Stimulated activated naive CD4-positive, alpha-beta T cell treated with Interleukin-2 at 50 U/mL for 16 hours (primary cell): ENCODE data around the gene POFUT2.

Experiments
- DNase-seq: peaks from one replicate; lab custom pipeline; 2025; lab: John Stamatoyannopoulos, UW

POFUT2 gene, protein sequence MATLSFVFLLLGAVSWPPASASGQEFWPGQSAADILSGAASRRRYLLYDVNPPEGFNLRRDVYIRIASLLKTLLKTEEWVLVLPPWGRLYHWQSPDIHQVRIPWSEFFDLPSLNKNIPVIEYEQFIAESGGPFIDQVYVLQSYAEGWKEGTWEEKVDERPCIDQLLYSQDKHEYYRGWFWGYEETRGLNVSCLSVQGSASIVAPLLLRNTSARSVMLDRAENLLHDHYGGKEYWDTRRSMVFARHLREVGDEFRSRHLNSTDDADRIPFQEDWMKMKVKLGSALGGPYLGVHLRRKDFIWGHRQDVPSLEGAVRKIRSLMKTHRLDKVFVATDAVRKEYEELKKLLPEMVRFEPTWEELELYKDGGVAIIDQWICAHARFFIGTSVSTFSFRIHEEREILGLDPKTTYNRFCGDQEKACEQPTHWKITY

GRCh38 chr21:45287438-45288391 lies at the start of gene POFUT2:
POFUT2 (minus strand) TSS chr21:45287895; CDS start chr21:45287871, 24 bp downstream.
- DNase-seq: peak; percentile 95

DNA sequence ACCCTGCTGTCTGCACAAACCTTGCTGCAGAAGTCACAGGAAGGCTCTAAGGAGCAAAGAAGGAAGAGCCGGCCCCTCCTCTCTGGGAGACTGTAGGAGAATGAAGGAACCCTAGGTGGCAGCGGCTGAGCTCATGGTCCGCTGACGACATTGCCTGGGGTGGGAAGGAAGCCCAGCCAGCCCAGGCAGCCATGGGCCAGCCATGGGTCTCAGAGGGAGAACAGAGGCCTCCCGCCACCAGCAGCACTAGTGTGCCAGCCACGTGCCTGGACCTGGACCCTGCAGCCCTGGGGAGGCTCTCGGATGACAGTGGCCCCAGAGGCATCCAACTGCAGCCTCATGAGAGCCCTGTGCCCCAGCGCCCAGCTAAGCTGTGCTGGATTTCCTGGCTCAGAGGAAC lies 49.2 kb upstream of the POFUT2 start:
- DNase-seq: no peak

DNA sequence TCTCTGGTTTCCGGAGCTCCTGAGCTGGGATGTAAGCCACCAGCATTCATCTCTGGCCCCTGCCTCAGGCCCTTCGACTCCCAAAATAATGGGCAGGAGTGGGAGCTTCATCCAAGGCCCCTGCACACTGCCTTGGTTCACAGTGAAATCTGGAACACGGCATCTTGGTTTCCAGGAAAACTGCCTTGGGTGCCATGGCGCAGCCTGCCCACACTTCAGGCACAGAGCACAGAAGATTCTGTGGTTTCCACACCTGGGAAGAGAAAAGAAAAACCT lies 48.8 kb upstream of the POFUT2 start:
- DNase-seq: no peak

DNA sequence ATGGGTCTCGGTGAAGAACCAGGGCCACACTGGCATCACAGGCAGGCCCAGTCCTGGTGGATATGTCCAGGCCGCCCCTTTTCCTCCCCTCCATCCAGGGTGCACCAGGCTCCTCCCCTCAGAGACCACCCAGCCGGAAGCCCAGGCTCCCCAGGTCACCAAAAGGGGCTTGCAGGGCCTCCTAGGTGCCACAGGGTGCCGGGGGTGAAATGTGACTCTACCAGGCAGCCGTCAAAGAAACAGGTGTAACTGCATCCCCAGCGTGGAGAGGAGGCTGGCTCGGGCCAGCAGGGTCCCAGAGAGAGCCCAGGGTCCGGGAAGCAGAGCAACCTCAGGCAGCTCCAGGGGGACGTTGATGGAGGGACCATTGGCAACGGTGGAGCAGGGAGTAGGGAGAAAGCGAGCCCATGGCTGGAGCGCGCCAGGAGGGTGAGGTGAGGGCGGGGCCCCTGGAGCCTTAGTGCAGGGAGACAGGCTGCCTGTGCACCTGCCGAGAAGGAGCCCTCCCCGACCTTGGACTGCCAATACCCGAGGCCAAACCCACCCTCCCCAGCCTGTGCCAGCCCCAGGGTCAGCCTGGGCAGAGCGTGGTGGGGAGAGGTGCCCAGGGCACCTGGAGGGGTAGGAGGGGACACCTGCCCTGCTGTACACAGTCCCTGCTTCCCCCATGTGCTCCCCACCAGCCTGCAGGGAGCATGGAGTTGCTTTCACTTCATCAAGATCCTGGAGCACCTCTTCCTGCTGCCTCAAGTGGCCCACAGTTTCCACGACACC lies 48.3 kb upstream of the POFUT2 start:
- no peak for DNase-seq

DNA sequence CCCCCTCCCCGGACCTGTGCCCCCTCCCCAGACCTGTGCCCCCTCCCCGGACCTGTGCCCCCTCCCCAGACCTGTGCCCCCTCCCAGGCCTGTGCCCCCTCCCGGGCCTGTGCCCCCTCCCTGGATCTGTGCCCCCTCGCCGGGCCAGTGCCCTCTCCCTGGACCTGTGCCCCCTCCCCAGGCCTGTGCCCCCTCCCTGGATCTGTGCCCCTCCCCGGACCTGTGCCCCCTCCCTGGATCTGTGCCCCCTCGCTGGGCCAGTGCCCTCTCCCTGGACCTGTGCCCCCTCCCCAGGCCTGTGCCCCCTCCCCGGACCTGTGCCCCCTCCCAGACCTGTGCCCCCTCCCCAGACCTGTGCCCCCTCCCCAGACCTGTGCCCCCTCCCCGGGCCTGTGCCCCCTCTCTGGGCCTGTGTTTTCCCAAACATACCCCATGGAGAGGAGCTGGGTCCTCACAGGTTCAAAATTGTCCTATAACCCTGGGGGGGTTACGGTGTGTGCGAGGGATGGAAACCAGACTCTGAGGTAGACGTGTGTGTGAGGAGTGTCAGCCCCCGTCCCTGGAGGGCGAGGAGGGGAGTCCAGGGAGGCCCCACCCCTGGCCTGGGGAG lies 47.6 kb upstream of the POFUT2 start:
- no peak for DNase-seq

- no peak for DNase-seq
These were observed 46.9 kb upstream of the POFUT2 start for GRCh38 chr21:45334591-45335081.

DNA sequence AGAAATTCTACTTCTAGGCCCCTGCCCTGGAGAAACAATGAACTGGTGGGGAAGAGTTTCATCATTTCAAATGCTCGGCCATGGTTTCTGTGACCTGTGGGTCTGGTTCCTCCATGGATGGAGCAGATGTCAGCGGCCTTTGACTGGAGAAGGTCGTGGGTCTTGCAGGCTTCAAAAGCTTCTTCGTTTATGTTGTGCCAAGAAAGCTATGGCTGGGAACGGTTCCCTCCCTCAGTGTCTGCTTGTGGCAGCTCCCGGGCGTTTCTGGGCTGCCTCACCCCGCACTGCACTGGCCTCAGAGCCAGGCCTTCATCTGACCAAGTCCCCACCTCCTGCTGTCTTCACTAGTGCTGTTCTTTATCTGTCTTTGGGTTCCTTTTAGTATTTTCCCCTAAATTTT lies 46.4 kb upstream of the POFUT2 start:
- DNase-seq: no peak

- no peak for DNase-seq
These were observed 46.0 kb upstream of the POFUT2 start for GRCh38 chr21:45333583-45334121.

DNA sequence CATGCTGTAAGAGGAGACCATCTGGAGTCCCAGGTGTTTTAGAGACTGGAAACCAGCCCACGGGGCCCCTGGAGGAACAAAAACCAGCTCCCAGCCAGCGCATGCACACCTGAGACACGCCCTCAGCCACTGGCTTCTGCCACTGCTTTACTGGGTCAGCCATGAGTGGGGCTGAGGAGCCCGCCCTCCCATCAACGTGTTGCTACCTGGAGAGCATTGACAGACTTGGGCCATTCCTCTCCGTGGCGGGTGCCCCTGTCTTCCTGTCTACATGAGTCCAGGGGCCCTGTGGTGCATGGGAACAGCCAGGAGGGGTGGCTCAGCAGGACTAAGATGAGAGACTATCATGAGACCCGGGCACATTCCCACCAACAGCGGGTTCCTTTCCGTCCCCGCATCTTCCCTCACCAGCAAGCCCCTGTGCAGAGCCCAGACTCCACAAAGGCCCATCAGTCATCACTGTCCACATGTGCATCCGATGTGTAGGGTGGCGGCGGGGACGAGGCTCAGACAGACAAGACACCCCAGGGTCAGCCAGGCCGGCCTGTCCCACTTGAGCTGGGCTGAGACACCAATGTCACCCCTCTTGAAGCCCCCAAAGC lies 45.4 kb upstream of the POFUT2 start:
- no peak for DNase-seq

- no peak for DNase-seq
These were observed 44.7 kb upstream of the POFUT2 start for GRCh38 chr21:45332415-45332814.

DNA sequence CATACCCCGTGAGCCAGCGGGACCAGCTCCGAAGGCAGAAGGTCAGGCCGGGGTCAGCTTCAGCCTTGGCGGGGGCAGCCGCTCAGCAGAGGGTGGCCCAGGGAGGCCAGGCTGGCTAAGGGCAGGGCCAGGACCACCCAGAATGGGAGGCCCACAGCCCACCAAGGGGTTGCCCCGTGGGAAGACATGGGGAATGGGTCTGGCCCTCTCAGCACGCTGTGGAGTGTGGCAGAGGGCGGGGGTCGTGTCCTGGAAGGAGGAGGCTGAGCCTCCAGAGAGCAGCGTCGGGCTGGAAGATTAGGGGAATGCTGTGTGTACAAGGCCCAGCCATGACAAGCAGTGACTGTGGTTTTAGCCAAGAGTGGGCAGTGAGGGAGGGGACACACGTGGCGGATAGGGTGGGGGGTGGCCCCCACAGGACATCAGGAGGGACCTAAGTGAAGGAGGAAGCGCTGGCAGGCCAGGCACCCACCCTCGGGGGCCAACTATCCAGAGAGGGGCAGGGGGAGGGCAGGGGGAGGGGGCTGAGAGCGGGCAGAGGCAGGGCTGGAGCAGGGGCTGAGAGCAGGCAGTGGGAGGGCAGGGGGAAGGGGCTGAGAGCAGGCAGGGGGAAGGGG lies 43.9 kb upstream of the POFUT2 start:
- DNase-seq: no peak

DNA sequence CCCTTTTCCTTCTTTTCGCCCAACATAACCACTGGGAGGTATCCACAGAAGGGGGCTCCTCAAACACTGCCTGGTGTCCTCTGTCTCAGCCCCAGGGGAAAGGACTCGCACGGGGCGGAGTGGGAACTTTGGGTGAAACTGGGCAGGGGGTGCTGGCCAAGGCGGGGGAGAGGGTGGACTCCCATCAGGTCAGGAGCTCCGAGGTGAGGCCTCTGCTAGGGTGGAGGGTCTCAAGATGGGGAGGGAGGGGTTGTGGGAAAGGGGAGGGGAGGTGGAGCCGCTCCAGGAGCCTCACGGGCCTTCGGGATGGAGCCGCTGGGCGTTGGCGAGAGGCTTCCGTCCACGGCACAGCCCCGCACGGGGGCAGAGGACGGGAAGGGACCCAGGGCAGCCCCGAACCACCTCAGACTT lies 43.2 kb upstream of the POFUT2 start:
- DNase-seq: no peak

GRCh38 chr21:45330075-45330781 lies 42.5 kb upstream of the POFUT2 start:
- no peak for DNase-seq

DNA sequence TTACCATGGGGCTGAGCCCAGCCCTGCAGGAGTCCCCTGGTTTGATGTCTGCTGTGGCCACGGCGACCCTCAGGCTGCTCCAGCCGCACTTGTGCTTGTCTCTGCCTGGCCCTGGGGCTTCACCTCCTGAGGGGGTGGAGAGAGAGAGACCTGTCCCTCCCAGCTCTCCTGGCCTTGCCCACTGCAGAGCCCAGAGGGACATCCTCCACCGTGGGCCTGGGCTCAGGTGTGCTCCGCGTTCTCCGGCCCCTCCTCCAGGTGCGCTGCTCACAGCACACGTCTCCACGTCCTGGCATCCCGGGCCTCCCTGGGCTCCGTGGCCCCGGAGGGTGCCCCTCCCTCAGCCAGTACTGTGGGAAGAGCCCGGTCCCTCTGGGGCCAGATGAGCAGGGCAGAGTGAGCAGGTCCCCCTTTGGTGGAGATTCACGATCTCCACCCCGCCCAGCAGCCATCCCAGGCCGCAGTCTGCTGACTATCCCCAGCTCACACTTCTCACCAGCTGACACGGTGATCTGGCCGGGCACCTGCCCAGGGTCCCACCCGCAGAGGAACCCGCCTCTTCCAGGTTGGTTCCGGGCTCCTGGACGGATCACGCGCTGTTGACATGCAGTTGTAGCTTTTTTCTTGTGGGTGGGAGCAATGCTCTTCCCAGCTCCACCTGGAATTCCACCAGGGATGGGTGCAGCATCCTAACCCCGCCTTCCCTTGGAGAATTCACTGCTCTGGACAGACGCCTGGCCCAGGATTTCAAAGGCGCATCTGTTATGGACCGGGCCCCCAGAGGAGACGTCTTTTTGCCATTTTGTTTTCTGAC lies 41.8 kb upstream of the POFUT2 start:
- no peak for DNase-seq

- no peak for DNase-seq
These were observed 40.8 kb upstream of the POFUT2 start for GRCh38 chr21:45328198-45329091.

- DNase-seq: no peak
These were observed 39.9 kb upstream of the POFUT2 start for GRCh38 chr21:45327441-45328197.

- DNase-seq: no peak
These were observed 39.3 kb upstream of the POFUT2 start for GRCh38 chr21:45326891-45327440.
